BLaER1 (cell line): Measurements from ENCODE around the gene RSPO1.

Experiments
- H3K27ac ChIP-seq: shearing (Covaris generic); formaldehyde crosslinking; 2 replicates; pipeline ENCODE4 v1.8.1; 2022
- H3K27me3 ChIP-seq: shearing (Covaris generic); formaldehyde crosslinking; 2 replicates; pipeline ENCODE4 v1.8.1; 2022
- H3K36me3 ChIP-seq: shearing (Covaris generic); formaldehyde crosslinking; 2 replicates; pipeline ENCODE4 v1.8.1; 2022
- H3K4me1 ChIP-seq: shearing (Covaris generic); formaldehyde crosslinking; 2 replicates; pipeline ENCODE4 v1.8.1; 2022
- H3K4me2 ChIP-seq: shearing (Covaris generic); formaldehyde crosslinking; 2 replicates; pipeline ENCODE4 v1.8.1; 2022
- H3K4me3 ChIP-seq: shearing (Covaris generic); formaldehyde crosslinking; 2 replicates; pipeline ENCODE4 v1.8.1; 2022
- H3K9ac ChIP-seq: shearing (Covaris generic); formaldehyde crosslinking; 2 replicates; pipeline ENCODE4 v1.8.1; 2022
- H3K9me3 ChIP-seq: shearing (Covaris generic); formaldehyde crosslinking; 2 replicates; pipeline ENCODE4 v1.8.1; 2022
- H4K20me1 ChIP-seq: shearing (Covaris generic); formaldehyde crosslinking; 2 replicates; pipeline ENCODE4 v1.8.1; 2022
- Cebpa-rat ChIP-seq: shearing (Covaris generic); IDR thresholded peaks from 2 replicates; pipeline ENCODE4 v1.8.1; 2022

RSPO1 gene

DNA sequence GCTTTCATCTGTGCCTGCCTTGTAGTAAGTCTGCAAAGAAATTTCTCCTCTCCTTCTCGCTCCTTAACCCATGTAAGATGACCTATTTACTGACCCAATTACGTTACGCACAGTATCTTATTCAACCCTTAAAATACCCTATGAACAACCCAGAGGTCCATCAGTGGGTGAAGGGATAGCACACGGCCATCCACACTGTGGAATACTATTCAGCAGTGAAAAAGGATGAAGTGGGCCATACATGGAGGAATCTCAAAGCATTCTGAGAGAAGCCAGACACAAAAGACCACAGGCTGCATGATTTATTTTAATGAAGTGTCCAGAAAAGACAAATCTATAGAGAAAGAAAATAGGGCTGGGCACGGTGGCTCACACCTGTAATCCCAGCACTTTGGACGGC lies 23.8 kb upstream of the RSPO1 start:
- Histone ChIP-seq H3K27me3 (no peaks in the 10 kb centered on the region), H3K4me1 (peaks cover 27% of the 10 kb centered on the region), H3K9ac (no peak overlapping the region), H3K36me3 (no peaks in the 10 kb centered on the region), H3K9me3 (no peaks in the 10 kb centered on the region), H3K27ac (no peak overlapping the region), H3K4me3 (no peak overlapping the region), H4K20me1 (no peaks in the 10 kb centered on the region), H3K4me2 (no peak overlapping the region)
- no peak for TF ChIP-seq Cebpa-rat

DNA sequence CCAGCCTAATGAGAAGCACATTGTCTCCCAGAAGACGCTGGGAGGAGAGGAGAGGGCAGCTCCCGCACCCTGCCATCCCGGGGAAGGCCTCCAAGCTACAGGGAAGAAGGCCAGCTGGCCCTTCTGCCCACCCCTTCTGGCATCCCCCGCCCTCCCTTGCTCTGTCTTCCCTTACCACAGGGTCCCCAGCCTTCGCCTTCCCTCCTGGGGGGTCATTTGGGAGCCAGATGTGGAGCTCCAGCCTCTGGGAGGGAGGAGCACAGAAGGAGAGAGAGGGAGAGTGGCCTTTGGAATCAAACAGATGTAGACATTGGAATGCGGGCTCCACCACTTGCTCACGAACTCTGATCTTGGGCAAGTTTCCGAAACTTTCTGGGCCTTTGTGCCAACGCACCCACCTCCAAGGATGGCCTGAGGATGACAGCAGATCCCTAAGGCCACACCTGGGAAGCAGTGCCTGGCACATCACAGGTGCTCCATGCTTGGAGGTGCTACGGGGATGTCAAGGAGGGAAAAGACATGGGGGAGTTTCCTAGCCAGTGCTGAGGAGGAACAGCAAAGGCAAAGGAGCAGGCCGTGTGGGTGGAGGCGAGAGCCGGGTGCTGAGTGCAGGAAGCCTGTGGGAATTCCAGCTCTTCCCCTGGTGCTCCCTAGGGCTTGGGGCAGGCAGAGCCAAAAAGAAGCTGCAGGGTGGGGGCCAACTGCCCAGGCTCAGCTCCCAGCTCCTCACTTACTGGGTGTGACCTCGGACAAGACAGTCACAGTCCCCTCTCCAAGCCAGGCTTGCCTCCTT lies 23.1 kb upstream of the RSPO1 start:
- H3K36me3 ChIP-seq, result no peaks in the 10 kb centered on the region
- no peaks in the 10 kb centered on the region for H3K9me3 ChIP-seq
- no peak overlapping the region for H3K9ac ChIP-seq
- no peak overlapping the region for H3K4me2 ChIP-seq
- peaks cover 20% of the 10 kb centered on the region for H3K4me1 ChIP-seq
- no peak overlapping the region for H3K27ac ChIP-seq
- H3K4me3 ChIP-seq, result no peak overlapping the region
- no peak for TF ChIP-seq Cebpa-rat
- H3K27me3 ChIP-seq, result no peaks in the 10 kb centered on the region
- no peaks in the 10 kb centered on the region for H4K20me1 ChIP-seq

DNA sequence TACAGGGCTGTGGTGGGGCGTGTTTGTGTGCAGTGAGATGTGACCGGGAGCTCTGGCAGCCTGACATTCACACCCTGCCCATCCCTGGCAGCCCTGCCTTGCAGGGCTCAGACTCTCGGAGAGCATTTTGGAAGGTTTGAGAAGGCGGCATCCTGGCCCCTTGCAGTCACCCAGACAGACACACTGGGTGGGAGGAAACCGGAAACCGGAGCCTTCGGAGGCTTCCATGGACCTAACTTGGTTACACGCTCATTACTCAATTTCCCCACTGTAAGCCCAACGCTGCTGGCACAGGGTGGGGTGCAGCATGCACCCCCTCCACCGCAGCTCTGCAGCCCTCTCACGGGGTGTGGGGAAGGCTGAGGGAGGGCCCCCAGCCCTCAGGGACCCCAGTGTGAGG lies 22.2 kb upstream of the RSPO1 start:
- no peak overlapping the region for H3K4me2 ChIP-seq
- TF ChIP-seq Cebpa-rat, result no peak
- H3K4me1 ChIP-seq, result peaks cover 10% of the 10 kb centered on the region
- H3K27ac ChIP-seq, result no peak overlapping the region
- no peaks in the 10 kb centered on the region for H4K20me1 ChIP-seq
- no peak overlapping the region for H3K9ac ChIP-seq
- no peak overlapping the region for H3K4me3 ChIP-seq
- no peaks in the 10 kb centered on the region for H3K9me3 ChIP-seq
- no peaks in the 10 kb centered on the region for H3K27me3 ChIP-seq
- no peaks in the 10 kb centered on the region for H3K36me3 ChIP-seq

DNA sequence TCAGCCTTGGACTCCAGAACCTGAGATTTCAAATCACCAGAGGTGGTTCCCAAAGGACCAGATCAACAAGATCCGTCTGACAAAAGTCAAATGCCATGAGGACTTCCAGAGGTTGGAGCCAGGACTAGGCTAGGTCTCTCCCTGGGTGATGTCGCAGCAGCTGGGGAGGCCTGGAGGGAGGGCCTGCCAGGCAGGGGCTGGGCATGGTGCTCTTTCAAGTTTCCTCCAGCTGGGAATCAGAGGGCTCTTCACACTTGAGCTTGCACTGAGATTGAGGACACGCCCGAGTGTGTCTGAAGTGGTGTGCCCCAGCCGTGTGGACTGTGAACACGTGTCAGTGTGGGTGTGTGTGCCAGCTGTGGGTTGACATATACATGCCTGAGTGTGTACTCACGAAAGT lies 21.3 kb upstream of the RSPO1 start:
- no peak overlapping the region for H3K9ac ChIP-seq
- no peaks in the 10 kb centered on the region for H3K36me3 ChIP-seq
- no peaks in the 10 kb centered on the region for H3K9me3 ChIP-seq
- 0 out of 2 replicates have a peak, but pooled peaks cover 5% of the 10 kb centered on the region for H3K4me1 ChIP-seq
- H3K27ac ChIP-seq, result no peak overlapping the region
- no peaks in the 10 kb centered on the region for H3K27me3 ChIP-seq
- no peak overlapping the region for H3K4me2 ChIP-seq
- no peak for TF ChIP-seq Cebpa-rat
- no peaks in the 10 kb centered on the region for H4K20me1 ChIP-seq
- no peak overlapping the region for H3K4me3 ChIP-seq

DNA sequence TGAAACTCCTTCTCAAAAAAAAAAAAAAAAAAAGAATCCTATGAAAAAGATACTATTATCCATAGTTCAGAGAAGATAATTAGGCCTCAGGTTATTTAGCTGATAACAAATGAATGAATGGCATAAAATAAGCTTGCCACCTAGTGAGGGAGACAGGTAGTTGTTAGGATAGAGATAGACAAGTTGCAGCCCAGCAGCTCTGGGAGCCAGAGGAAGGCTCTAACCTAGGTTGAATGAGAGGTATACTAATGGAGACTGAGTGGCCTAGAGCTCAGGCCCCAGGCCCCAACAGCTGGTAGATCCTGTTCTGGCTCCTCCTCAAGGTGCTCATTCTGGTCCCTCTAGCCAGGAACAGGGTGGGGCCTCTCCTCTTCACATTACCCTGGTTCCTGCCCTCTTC lies 20.6 kb upstream of the RSPO1 start:
- no peak overlapping the region for H3K9ac ChIP-seq
- H3K4me3 ChIP-seq, result no peak overlapping the region
- H3K4me2 ChIP-seq, result no peak overlapping the region
- H4K20me1 ChIP-seq, result no peaks in the 10 kb centered on the region
- no peak overlapping the region for H3K27ac ChIP-seq
- no peaks in the 10 kb centered on the region for H3K36me3 ChIP-seq
- TF ChIP-seq Cebpa-rat, result no peak
- H3K27me3 ChIP-seq, result no peaks in the 10 kb centered on the region
- H3K9me3 ChIP-seq, result no peaks in the 10 kb centered on the region
- 0 out of 2 replicates have a peak, but pooled peaks cover 5% of the 10 kb centered on the region for H3K4me1 ChIP-seq

DNA sequence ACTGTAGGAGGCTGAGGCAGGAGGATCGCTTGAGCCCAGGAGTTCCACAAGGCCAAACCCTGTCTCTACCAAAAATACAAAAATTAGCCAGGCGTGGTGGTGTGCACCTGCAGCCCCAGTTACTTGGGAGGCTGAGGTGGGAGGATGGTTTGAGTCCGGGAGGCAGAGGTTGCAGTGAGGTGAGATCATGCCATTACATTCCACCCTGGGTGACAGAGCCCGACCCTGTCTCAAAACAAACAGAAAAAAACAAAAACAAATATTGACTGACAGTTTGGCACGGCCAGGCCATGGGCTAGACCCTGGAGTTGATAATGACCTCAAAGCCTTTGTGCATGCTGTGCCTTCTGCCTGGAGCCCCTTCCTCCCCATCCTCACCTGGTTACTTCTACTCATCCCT lies 19.2 kb upstream of the RSPO1 start:
- no peak overlapping the region for H3K4me3 ChIP-seq
- no peak overlapping the region for H3K4me2 ChIP-seq
- no peaks in the 10 kb centered on the region for H3K9me3 ChIP-seq
- no peak for TF ChIP-seq Cebpa-rat
- no peaks in the 10 kb centered on the region for H3K27me3 ChIP-seq
- H4K20me1 ChIP-seq, result no peaks in the 10 kb centered on the region
- H3K27ac ChIP-seq, result no peak overlapping the region
- no peaks in the 10 kb centered on the region for H3K36me3 ChIP-seq
- no peak overlapping the region for H3K9ac ChIP-seq
- H3K4me1 ChIP-seq, result 0 out of 2 replicates have a peak, but pooled peaks cover 5% of the 10 kb centered on the region

DNA sequence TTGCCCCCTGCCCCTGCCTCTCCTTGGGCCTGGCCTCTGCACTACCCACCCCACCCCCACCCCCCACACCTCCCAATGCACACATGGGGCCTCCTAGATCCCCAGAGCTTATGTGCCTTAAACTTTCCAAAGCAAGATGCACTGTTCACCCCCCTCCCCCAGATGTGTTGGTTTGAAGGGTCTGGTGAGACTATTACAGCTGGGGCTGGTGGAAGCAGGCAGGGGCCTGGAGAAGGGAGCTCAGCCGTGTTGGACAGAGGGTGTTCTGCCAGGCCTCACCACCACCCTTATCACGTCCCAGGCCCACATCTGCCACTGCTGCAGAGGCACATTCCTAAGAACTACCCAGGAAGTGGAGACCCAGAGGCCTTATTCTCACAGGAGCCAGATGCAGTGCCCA lies 18.3 kb upstream of the RSPO1 start:
- H3K9ac ChIP-seq, result no peak overlapping the region
- no peaks in the 10 kb centered on the region for H3K27me3 ChIP-seq
- no peaks in the 10 kb centered on the region for H3K36me3 ChIP-seq
- H3K27ac ChIP-seq, result no peak overlapping the region
- no peak overlapping the region for H3K4me3 ChIP-seq
- H3K4me2 ChIP-seq, result no peak overlapping the region
- H4K20me1 ChIP-seq, result no peaks in the 10 kb centered on the region
- no peak for TF ChIP-seq Cebpa-rat
- H3K4me1 ChIP-seq, result 0 out of 2 replicates have a peak, but pooled peaks cover 5% of the 10 kb centered on the region
- no peaks in the 10 kb centered on the region for H3K9me3 ChIP-seq

DNA sequence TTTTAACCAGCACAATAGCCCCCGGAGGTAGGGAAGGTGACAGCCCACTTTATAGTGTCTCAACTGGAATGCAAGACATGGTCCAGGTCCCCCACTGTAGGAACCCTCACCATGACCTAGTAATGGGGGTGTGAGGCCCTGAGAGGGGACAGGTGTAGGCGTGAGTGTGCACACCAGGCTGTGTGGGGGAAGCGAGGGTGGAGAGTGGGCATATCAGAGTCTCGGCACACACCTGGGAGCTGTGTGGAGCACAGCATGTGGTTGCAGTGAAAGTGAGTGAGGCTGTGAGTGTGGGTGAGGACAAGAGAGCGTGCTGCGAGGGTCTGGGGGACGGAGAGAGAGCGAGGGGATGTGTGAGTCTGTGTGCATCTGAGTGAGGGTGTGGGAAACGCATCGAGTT lies 17.1 kb upstream of the RSPO1 start:
- Histone ChIP-seq H3K9ac (no peak overlapping the region), H3K36me3 (no peaks in the 10 kb centered on the region), H3K4me3 (no peak overlapping the region), H3K27ac (no peak overlapping the region), H3K9me3 (no peaks in the 10 kb centered on the region), H3K4me1 (0 out of 2 replicates have a peak, but pooled peaks cover under 1% of the 10 kb centered on the region), H3K27me3 (no peaks in the 10 kb centered on the region), H4K20me1 (no peaks in the 10 kb centered on the region), H3K4me2 (no peak overlapping the region)
- no peak for TF ChIP-seq Cebpa-rat

DNA sequence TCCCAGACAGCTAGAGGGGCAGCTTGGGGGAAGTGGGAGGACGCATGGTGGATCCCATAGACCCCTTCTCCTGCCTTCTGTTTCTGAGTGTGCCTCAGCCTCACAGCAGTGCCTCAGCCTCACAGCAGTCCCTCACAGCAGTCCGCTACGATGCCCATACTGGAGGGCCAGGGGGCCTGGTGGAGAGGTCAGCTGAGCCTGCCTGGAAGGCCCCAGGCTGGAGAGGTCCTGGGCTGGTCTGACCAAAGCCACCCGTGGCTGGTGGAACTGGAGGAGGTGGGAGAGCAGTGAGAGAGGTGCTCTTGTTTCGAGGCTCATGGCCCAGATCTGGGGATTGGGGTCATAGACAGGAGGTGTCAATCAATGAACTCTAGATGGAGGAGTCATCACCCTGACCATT lies 16.0 kb upstream of the RSPO1 start:
- no peak overlapping the region for H3K4me2 ChIP-seq
- no peaks in the 10 kb centered on the region for H3K27me3 ChIP-seq
- no peaks in the 10 kb centered on the region for H4K20me1 ChIP-seq
- H3K4me1 ChIP-seq, result no peaks in the 10 kb centered on the region
- H3K9ac ChIP-seq, result no peak overlapping the region
- no peak for TF ChIP-seq Cebpa-rat
- H3K27ac ChIP-seq, result no peak overlapping the region
- no peak overlapping the region for H3K4me3 ChIP-seq
- H3K9me3 ChIP-seq, result no peaks in the 10 kb centered on the region
- H3K36me3 ChIP-seq, result no peaks in the 10 kb centered on the region

DNA sequence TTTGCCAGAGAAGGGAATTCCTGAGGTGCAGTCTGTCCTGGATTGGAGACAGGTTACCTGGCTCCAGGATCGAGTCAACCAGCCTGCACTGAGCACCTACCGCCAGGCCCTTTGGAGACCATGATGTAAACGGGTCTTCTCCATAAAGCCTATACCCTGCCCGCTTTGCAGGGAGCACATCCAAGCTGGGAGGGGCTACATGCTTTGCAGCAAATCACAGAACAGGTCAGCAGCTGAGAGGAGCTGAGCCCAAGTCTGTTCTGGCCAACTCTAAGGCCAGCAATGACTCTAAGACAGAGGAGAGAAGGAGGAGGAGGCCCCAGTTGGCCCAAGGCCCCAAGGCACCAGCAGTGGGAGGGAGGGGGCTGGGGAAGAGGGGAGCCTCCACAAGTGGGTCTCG lies 15.5 kb upstream of the RSPO1 start:
- H4K20me1 ChIP-seq, result no peaks in the 10 kb centered on the region
- no peaks in the 10 kb centered on the region for H3K36me3 ChIP-seq
- no peaks in the 10 kb centered on the region for H3K27me3 ChIP-seq
- H3K4me3 ChIP-seq, result no peak overlapping the region
- H3K4me1 ChIP-seq, result no peaks in the 10 kb centered on the region
- H3K9ac ChIP-seq, result no peak overlapping the region
- no peak for TF ChIP-seq Cebpa-rat
- H3K4me2 ChIP-seq, result no peak overlapping the region
- no peaks in the 10 kb centered on the region for H3K9me3 ChIP-seq
- no peak overlapping the region for H3K27ac ChIP-seq

DNA sequence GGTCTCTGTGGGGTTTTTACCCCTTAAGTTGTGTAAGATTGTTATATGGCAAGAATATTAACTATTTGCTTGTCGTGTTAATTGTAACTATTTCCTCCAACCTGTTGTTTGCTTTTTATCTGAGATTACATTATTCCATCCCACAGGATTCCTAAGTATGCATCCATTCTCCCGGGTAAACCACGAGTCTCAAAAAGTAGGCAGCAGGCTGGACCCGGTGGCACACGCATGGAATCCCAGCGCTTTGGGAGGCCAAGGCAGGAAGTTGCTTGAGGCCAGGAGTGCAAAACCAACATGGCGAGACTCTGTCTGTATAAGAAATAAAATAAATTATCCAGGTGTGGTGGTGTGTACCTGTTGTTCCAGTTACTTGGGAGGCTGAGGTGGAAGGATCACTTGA lies 12.6 kb upstream of the RSPO1 start:
- peaks cover 4% of the 10 kb centered on the region; the same call in 1 of the 2 replicates for H3K9me3 ChIP-seq
- H3K27ac ChIP-seq, result no peak overlapping the region
- no peaks in the 10 kb centered on the region for H4K20me1 ChIP-seq
- H3K27me3 ChIP-seq, result no peaks in the 10 kb centered on the region
- H3K9ac ChIP-seq, result no peak overlapping the region
- no peak for TF ChIP-seq Cebpa-rat
- H3K36me3 ChIP-seq, result no peaks in the 10 kb centered on the region
- no peak overlapping the region for H3K4me3 ChIP-seq
- no peak overlapping the region for H3K4me2 ChIP-seq
- no peaks in the 10 kb centered on the region for H3K4me1 ChIP-seq
